Measurements from ENCODE around the gene GNAI1.

- no peak for TF ChIP-seq CTCF (IDR thresholded peaks at IDR 0.05)
- no peak for TF ChIP-seq POLR2A (IDR thresholded peaks at IDR 0.05)
Measured at GRCh38 chr7:80155374-80155773, 20.7 kb downstream of the GNAI1 start.
